DND-41 (cell line): ENCODE measurements around the gene SERTAD4.

Source experiments
- CTCF ChIP-seq: IDR thresholded peaks from 2 replicates; pipeline ENCODE4 v1.5.1; 2012; ENCODE audit warnings: borderline replicate concordance, low read length, moderate library complexity, mild to moderate bottlenecking; ENCODE audit not compliant: poor library complexity, severe bottlenecking; ENCODE audit errors: extremely low read depth
- EZH2 ChIP-seq: IDR thresholded peaks from 3 replicates; pipeline ENCODE4 v1.6.1; 2012; ENCODE audit warnings: borderline replicate concordance, low read depth, mild to moderate bottlenecking, moderate library complexity, low read length, inconsistent platforms; ENCODE audit not compliant: severe bottlenecking

- TF ChIP-seq CTCF, result no peak
- TF ChIP-seq EZH2, result no peak
Measured at GRCh38 chr1:210292231-210292871, 59.8 kb downstream of the SERTAD4 start.
